ENCODE data around the gene DAGLA.

DNA sequence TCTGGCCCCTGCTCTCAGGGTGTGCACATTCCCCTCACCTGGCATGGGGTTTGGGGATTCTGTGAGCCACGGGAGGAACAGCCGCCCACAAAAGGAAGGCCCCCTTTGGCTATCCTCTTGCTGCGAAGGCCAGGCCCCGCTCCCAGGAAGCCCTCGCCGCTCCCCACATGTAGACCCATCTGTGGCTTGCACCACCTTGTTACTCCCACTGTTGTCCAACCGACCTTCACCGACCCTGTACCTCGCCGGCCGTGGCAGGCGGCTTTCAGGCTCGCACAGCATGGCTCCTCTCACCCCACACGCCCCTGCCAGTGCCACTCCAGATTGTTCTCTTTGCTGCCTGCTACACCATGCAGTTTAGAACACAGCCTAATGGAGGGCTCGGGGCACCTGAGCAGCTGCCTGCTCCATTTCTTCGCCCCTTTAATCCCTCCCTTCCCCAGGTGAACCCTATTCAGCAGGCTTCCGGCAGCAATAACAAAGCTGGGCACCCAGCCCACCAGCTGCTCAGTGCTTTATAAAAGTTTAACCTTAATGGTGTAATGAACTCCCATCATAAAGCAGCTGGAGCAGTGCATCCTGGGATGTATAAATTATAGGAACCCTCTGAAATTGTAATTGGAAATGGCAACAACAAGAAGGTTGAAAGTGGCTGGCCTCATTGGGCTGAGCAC is 10.7 kb downstream of the DAGLA start:
- no peak for TF ChIP-seq POLR2A (IDR thresholded peaks at IDR 0.05)
- TF ChIP-seq, protein P1, sequence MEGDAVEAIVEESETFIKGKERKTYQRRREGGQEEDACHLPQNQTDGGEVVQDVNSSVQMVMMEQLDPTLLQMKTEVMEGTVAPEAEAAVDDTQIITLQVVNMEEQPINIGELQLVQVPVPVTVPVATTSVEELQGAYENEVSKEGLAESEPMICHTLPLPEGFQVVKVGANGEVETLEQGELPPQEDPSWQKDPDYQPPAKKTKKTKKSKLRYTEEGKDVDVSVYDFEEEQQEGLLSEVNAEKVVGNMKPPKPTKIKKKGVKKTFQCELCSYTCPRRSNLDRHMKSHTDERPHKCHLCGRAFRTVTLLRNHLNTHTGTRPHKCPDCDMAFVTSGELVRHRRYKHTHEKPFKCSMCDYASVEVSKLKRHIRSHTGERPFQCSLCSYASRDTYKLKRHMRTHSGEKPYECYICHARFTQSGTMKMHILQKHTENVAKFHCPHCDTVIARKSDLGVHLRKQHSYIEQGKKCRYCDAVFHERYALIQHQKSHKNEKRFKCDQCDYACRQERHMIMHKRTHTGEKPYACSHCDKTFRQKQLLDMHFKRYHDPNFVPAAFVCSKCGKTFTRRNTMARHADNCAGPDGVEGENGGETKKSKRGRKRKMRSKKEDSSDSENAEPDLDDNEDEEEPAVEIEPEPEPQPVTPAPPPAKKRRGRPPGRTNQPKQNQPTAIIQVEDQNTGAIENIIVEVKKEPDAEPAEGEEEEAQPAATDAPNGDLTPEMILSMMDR (IDR thresholded peaks at IDR 0.05), result no peak

Data from uterus (tissue), 2 donors.